Naive thymus-derived CD8-positive, alpha-beta T cell (primary cell): Measurements from ENCODE around the gene RCOR1. TPM values are rescaled to one million over a fixed set of nuclear protein-coding genes. Genes with fewer than 3 reads are reported as not detected.
"Not testable (repeated sequence)": the region's sequence is repeated elsewhere in the genome, so short reads cannot be mapped to it uniquely, and the experiment has no call there.

Experiments used
- ATAC-seq, 2 donors: fragments of 150-1000 bp; cut with Tn5 transposase in 1 of 2; sonication (Bioruptor Pico), chemical (Tn5 transposase) in 1 of 2; 1 replicate in 1 of 2; 2 replicates in 1 of 2; pipeline ENCODE4 v1.10.0; 2021; ENCODE audit warnings: mild to moderate bottlenecking in 2 of 2, moderate library complexity in 2 of 2
- POLR2A ChIA-PET: fragments of 350-600 bp; sonication (Branson Sonifier 250); formaldehyde crosslinking; loops from one replicate; lab custom pipeline; 2021; ENCODE audit warnings: antibody characterized with exemption; lab: Charles Lee
- DNase-seq, 10 donors: peaks; one replicate each; pipeline versions ENCODE4 v3.0.0 to v3.0.0-alpha.2; 2020 to 2022
- H3K27ac Mint-ChIP-seq, 10 donors: one replicate each; pipeline ENCODE4 v1.8.0; 2020 to 2022; ENCODE audit warnings: mild to moderate bottlenecking in 10 of 10, mixed read lengths in 10 of 10, moderate library complexity in 4 of 10, inconsistent platforms in 1 of 10
- H3K27me3 Mint-ChIP-seq, 5 donors: one replicate each; pipeline ENCODE4 v1.8.0; 2021 to 2022; ENCODE audit warnings: mixed read lengths in 5 of 5
- H3K36me3 Mint-ChIP-seq, 3 donors: one replicate each; pipeline ENCODE4 v1.8.0; 2020 to 2022; ENCODE audit warnings: mixed read lengths in 3 of 3, mild to moderate bottlenecking in 2 of 3, inconsistent platforms in 1 of 3
- H3K4me1 Mint-ChIP-seq, 4 donors: one replicate each; pipeline ENCODE4 v1.8.0; 2021 to 2022; ENCODE audit warnings: mixed read lengths in 4 of 4
- H3K4me3 Mint-ChIP-seq, 10 donors: one replicate each; pipeline ENCODE4 v1.8.0; 2020 to 2022; ENCODE audit warnings: mild to moderate bottlenecking in 10 of 10, mixed read lengths in 10 of 10, moderate library complexity in 6 of 10, inconsistent platforms in 1 of 10
- H3K9me3 Mint-ChIP-seq, 9 donors: one replicate each; pipeline ENCODE4 v1.8.0; 2020 to 2022; ENCODE audit warnings: mixed read lengths in 9 of 9, mild to moderate bottlenecking in 3 of 9, inconsistent platforms in 1 of 9, moderate library complexity in 1 of 9
- polyA plus RNA-seq, 3 donors: library from polyadenylated mRNA; unstranded; fragments of 300-500 nt; fragmentation: Illumina TruSeq; gene quantifications; one replicate each; pipeline ENCODE4 v1.2.3, GENCODE V29; 2021
- total RNA-seq, 8 experiments: library from RNA in 2 of 8; stranded (reverse) in 2 of 8; gene quantifications; one replicate each; pipeline ENCODE4 v1.2.3 and lab custom pipeline; 2021 to 2026

The RCOR1 gene
- total and polyA plus RNA-seq, 5 experiments from 2014 or later, result 0.43 to 24.0 (median 1.2) TPM

DNA sequence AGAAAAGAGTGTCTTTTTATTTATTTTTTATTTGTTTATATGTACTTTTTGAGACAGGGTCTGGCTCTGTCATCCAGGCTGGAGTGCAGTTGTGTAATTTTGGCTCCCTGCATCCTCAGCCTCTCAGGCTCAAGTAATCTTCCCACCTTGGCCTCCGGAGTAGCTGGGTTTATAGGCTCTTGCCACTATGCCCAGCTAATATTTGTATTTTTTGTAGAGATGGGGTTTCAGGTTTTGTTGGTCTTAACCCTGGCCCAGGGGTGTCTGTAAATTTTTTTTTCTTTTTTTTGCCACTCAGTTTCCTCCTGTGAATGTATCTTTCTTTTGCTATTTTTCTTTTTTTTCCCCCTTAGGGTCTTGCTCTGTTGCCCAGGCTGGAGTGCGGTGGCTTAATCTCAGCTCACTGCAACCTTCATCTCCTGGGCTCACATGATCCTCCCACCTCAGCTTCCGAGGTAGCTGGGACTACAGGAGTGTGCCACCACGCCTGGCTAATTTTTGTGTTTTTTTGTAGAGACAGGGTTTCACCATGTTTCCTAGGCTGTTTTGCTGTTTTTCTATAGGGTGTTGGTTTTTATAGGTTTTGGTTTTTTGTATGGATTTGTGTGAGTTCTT lies 11.0 kb downstream of the RCOR1 start:
- Mint-ChIP-seq H3K9me3 (peaks cover 0 to 9% (median 0%) of the 10 kb centered on the region in 9 donors), H3K4me1 (peaks cover 12 to 63% (median 51%) of the 10 kb centered on the region in 4 donors), H3K27ac (peak overlapping the region in 2 of 10 donors; percentile 17 to 46), H3K27me3 (no peaks in the 10 kb centered on the region), H3K36me3 (peaks cover 0 to 16% (median 3%) of the 10 kb centered on the region in 3 donors), H3K4me3 (peak overlapping the region in 1 of 10 donors; percentile 7)
- DNase-seq (no peak), ATAC-seq (no peak)
- POLR2A ChIA-PET, result no interaction called here

DNA sequence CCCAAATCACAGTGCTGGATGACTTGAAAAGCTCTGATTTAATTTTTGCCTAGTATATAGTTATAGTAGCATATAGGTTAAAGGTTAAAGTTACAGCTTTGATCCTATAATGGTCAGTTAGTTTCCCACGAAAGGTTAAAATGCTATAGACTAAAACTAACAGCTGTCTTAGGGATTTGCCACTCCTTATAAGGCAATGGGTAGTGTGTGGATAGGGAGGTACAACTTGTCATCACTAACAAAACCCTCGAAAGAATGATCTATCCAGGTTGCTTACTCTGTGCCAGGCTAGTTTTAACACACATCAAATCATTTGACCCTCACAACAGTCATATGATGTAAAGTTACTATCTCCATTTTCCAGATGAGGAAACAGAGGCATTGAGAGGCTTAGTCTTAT lies 11.7 kb downstream of the RCOR1 start:
- POLR2A ChIA-PET, result no interaction called here
- Mint-ChIP-seq H3K4me3 (no peak overlapping the region), H3K27me3 (no peaks in the 10 kb centered on the region), H3K9me3 (peaks cover 0 to 9% (median 0%) of the 10 kb centered on the region in 9 donors), H3K27ac (peak overlapping the region in 1 of 10 donors; percentile 46), H3K4me1 (peaks cover 12 to 60% (median 50%) of the 10 kb centered on the region in 4 donors), H3K36me3 (peaks cover 0 to 15% (median 3%) of the 10 kb centered on the region in 3 donors)
- DNase-seq (no peak), ATAC-seq (no peak)

DNA sequence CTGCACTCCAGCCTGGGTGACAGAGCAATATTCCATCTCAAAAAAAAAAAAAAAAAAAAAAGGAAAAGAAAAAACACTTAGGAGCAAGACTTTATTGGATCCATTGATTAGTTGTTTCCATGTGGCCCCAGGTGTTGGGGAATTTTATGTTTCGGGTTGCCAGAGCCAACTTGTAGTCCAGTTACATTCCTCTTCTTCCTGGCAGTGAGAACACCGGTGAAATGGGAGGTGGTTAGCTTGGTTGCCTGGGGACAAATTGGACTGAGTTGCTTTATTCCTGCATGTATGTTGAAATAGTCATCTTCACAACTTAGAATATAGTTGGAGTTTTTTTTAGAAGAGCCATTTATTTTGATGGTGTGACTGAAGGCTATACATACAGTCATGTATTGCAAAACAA lies 12.6 kb downstream of the RCOR1 start:
- Mint-ChIP-seq H3K4me3 (peak overlapping the region in 1 of 10 donors; percentile 5), H3K4me1 (peaks cover 12 to 54% (median 48%) of the 10 kb centered on the region in 4 donors), H3K36me3 (peaks cover 0 to 20% (median 3%) of the 10 kb centered on the region in 3 donors), H3K27ac (peak overlapping the region in 1 of 10 donors; percentile 22), H3K27me3 (no peaks in the 10 kb centered on the region), H3K9me3 (peaks cover 0 to 9% (median 0%) of the 10 kb centered on the region in 9 donors)
- ATAC-seq (no peak), DNase-seq (no peak)
- POLR2A ChIA-PET, result no interaction called here

DNA sequence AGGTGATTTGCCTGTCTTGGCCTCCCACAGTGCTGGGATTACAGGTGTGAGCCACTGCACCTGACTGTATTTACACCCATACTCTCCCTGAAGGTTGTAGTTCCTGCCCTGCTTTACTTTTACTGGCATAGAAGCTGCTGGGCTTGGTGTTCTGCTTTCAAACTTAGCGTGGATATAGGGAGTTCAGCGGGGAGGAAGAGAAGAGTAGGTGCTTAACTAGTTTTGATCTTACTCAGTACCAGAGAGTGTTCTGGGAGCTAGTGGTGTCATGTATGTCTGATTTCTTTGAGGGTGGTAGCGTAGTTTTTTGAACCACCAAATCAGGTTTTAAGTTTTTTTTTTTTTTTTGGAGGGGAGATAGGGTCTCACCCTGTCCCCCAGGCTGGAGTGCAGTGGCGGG lies 13.8 kb downstream of the RCOR1 start:
- DNase-seq, result no peak
- Mint-ChIP-seq H3K27me3 (no peaks in the 10 kb centered on the region), H3K27ac (peak overlapping the region in 3 of 10 donors; percentile 39 to 50 (median 40)), H3K4me1 (peaks cover 13 to 59% (median 51%) of the 10 kb centered on the region in 4 donors), H3K4me3 (no peak overlapping the region), H3K36me3 (peaks cover 0 to 20% (median 2%) of the 10 kb centered on the region in 3 donors), H3K9me3 (peaks cover 0 to 4% (median 0%) of the 10 kb centered on the region in 9 donors)
- POLR2A ChIA-PET, result no interaction called here
- no peak for ATAC-seq

DNA sequence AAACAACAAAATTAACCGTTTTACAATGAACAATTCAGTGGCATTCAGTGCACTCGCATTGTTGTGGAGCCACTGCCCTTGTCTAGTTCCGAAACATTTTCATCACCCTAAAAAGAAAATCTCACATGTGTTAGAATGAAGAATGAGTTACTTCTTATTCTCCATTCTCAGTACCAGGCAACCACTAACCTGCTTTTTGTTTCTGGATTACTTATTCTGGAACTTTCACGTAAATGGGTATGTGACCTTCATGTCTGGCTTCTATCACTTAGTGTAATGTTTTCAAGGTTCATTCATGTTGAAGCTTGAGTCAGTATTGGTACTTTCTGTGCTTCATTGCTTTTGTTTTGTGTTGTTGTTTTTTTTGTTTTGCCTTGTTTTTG lies 15.6 kb downstream of the RCOR1 start:
- H3K4me1 Mint-ChIP-seq, result peaks cover 9 to 58% (median 45%) of the 10 kb centered on the region in 4 donors
- H3K9me3 Mint-ChIP-seq, result no peaks in the 10 kb centered on the region
- H3K36me3 Mint-ChIP-seq, result peaks cover 0 to 15% (median 4%) of the 10 kb centered on the region in 3 donors
- peak overlapping the region in 1 of 10 donors; percentile 57 for H3K27ac Mint-ChIP-seq
- DNase-seq (no peak), ATAC-seq (no peak)
- no peaks in the 10 kb centered on the region for H3K27me3 Mint-ChIP-seq
- H3K4me3 Mint-ChIP-seq, result no peak overlapping the region
- POLR2A ChIA-PET, result no interaction called here

DNA sequence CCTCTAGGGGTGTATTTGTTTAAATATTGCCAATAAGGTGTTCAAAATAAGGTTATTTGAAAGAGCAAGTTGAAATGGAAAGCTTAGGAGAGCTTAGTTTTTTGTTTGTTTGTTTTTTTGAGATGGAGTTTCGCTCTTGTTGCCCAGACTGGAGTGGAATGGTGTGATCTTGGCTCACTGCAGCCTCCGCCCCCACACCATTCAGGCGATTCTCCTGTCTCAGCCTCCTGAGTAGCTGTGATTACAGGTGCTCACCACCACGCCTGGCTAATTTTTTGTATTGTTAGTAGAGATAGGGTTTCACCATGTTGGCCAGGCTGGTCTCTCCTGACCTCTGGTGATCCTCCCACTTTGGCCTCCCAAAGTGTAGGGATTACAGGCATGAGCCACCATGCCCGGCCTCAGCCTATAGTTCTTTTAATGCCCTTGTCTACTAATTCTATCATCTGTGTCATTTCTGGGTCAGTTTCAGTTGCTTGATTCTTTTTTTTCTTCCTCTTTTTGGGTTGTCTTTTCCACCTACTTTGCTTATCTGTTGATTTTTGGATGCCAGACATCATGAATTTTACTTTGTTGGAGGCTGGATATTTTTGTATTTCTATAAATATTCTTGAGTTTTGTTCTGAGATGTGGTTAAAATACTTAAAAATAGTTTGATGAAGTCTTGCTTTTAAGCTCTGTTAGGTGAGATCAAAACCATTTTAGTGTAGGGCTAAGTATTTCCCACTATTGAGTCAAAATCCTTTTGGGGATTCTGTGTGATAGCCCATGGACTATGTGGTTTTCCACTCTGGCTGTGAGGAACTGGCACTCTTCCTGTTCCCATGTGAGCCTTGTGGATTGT lies 18.7 kb downstream of the RCOR1 start:
- Mint-ChIP-seq H3K9me3 (no peaks in the 10 kb centered on the region), H3K27ac (peak overlapping the region in 1 of 10 donors; percentile 50), H3K4me3 (no peak overlapping the region), H3K36me3 (peaks cover 0 to 16% (median 8%) of the 10 kb centered on the region in 3 donors), H3K27me3 (no peaks in the 10 kb centered on the region), H3K4me1 (peaks cover 4 to 41% (median 30%) of the 10 kb centered on the region in 4 donors)
- DNase-seq (no peak), ATAC-seq (no peak)
- POLR2A ChIA-PET, result no interaction called here

DNA sequence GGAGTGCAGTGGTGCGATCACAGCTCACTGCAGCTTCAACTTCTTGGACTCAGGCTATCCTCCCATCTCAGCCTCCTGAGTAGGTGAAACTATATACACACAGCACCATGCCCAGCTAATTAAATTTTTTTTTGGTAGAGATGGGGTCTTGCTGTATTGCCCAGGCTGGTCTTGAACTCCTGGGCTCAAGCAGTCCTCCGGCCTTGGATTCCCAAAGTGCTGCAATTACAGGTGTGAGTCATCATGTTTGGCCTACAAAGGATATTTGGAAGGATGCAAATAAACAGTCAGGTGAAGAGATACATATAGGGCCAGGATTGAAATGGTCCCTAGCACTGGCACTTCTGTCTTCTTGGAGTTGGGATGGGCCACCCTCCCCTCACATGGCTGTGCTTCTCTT lies 23.9 kb downstream of the RCOR1 start:
- ATAC-seq, result no peak
- POLR2A ChIA-PET, result no interaction called here

DNA sequence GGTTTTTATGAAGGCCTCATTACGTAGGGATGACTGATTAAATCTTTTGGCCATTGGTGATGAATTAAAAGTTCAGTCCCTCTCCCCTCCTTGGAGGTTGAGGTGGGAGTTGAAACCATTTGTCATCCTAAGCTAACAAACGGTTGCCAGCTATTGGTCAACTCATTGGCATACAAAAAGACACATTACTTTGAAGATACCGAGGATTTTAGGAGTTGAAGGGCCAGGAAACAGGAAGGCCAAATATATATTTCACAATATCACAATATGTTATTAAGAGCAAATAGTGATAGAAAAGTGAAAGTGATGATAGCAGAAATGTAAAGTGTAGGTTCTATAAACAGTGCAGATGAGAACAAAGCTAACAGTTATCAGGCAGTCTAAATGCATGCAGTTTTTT lies 24.4 kb downstream of the RCOR1 start:
- POLR2A ChIA-PET, result no interaction called here
- H3K4me1 Mint-ChIP-seq, result peaks cover 14 to 48% (median 41%) of the 10 kb centered on the region in 4 donors
- H3K36me3 Mint-ChIP-seq, result peaks cover 0 to 10% (median 9%) of the 10 kb centered on the region in 3 donors
- no peaks in the 10 kb centered on the region for H3K27me3 Mint-ChIP-seq
- H3K27ac Mint-ChIP-seq, result no peak overlapping the region
- ATAC-seq, result no peak
- DNase-seq, result no peak
- H3K4me3 Mint-ChIP-seq, result no peak overlapping the region
- H3K9me3 Mint-ChIP-seq, result no peaks in the 10 kb centered on the region

More for the DNA sequence above, 23.9 kb downstream of the RCOR1 start:
- H3K4me1 Mint-ChIP-seq, result peaks cover 11 to 48% (median 38%) of the 10 kb centered on the region in 4 donors
- H3K27me3 Mint-ChIP-seq, result no peaks in the 10 kb centered on the region
- H3K27ac Mint-ChIP-seq, result peak overlapping the region in 1 of 10 donors; percentile 8
- H3K9me3 Mint-ChIP-seq, result no peaks in the 10 kb centered on the region
- no peak for DNase-seq
- H3K4me3 Mint-ChIP-seq, result no peak overlapping the region
- peaks cover 0 to 10% (median 9%) of the 10 kb centered on the region in 3 donors for H3K36me3 Mint-ChIP-seq

DNA sequence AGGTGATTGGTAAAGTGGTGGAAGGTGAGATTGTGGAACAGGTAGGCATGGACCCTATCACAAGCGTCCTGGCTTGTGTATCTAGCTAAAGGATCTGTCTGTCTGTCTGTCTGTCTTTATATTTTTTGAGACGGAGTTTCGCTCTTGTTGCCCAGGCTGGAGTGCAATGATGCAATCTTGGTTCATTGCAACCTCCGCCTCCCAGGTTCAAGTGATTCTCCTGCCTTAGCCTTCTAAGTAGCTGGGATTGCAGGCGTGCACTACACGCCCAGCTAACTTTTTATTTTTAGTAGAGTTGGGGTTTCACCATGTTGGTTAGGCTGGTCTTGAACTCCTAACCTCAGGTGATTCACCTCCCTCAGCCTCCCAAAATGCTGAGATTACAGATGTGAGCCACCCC lies 26.6 kb downstream of the RCOR1 start:
- DNase-seq, ATAC-seq, H3K27me3 Mint-ChIP-seq, H3K4me3 Mint-ChIP-seq, POLR2A ChIA-PET, H3K36me3 Mint-ChIP-seq, H3K9me3 Mint-ChIP-seq: not testable (repeated sequence)
- peaks cover 24 to 52% (median 49%) of the 10 kb centered on the region in 4 donors for H3K4me1 Mint-ChIP-seq
- H3K27ac Mint-ChIP-seq, result peak overlapping the region in 1 of 10 donors; percentile 17

DNA sequence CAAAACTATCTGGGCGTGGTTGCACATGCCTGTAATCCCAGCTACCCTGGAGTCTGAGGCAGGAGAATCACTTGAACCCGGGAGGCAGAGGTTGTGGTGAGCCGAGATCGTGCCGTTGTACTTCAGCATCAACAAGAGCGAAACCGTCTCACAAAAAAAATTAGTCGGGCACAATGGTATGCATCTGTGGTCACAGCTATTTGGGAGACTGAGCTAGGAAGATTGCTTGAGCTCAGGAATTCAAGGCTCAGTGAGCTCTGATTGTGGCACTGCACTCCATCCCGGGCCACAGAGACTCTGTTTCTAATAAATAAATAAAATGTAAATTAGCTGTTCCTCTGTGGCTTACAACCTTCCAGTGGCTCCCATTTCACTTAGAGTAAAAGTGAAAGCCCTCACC lies 28.0 kb downstream of the RCOR1 start:
- POLR2A ChIA-PET, result interaction anchor here (1.4 kb wide), 1 partner anchor 10 kb away, joined by 3 read pairs; no protein-coding TSS in a partner anchor
- Mint-ChIP-seq H3K27ac (peak overlapping the region in 1 of 10 donors; percentile 19), H3K4me3 (no peak overlapping the region), H3K9me3 (no peaks in the 10 kb centered on the region), H3K27me3 (no peaks in the 10 kb centered on the region), H3K4me1 (peaks cover 24 to 51% (median 48%) of the 10 kb centered on the region in 4 donors), H3K36me3 (peaks cover 0 to 9% (median 6%) of the 10 kb centered on the region in 3 donors)
- DNase-seq (no peak), ATAC-seq (no peak)

DNA sequence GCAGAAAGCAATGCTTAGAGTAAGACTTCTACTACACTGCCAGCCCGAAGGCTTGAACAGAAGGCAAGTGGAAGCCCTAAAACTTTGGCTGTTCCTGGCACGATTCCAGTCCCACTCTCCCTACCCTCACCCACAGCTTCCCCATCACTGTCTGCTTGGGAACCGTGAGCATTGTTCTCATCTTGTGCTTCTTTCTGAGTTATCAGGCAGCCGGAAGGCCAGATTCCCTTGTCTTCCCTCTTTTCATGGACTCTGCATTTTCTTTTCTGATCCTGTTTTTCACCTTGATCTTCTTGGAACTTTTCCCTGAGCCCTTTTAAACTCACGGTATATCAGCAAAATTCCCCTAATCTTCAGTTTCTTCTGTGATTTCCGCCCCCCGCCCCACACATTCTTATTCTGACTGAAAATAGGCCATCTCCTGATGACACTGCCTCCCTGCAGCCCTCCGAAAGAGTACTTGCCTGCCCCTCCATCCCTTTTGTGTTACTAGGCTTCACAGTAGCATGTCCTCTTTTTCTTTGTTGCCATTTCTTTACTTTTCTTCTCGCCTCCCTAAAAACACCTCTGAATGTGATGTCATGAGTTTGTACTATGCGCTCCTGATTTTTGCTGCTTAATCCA lies 29.9 kb downstream of the RCOR1 start:
- DNase-seq (no peak), ATAC-seq (no peak)
- POLR2A ChIA-PET, result no interaction called here
- Mint-ChIP-seq H3K27me3 (no peaks in the 10 kb centered on the region), H3K9me3 (no peaks in the 10 kb centered on the region), H3K27ac (peak overlapping the region in 5 of 10 donors; percentile 14 to 70 (median 32)), H3K4me1 (peaks cover 34 to 56% (median 52%) of the 10 kb centered on the region in 4 donors), H3K4me3 (peak overlapping the region in 1 of 10 donors; percentile 16), H3K36me3 (peaks cover 0 to 5% (median 2%) of the 10 kb centered on the region in 3 donors)

DNA sequence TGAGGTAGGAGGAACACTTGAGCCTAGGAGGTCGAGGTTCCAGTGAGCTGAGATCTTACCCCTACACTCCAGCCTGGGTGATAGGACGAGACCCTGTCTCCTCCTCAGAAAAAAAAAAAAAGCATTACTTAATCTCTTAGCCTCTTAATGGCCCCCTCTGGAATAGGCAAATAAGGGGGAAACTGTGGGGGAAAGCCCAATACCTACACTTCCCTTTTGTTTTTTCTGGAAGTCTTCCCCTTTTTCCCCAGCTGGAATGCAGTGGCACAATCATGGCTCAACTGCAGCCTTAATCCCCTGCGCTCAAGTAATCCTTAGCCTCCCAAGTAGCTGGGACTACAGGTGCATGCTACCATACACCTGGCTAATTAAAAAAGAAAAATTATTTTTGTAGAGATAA lies 32.2 kb downstream of the RCOR1 start:
- DNase-seq, result no peak
- H3K4me3 Mint-ChIP-seq, result no peak overlapping the region
- POLR2A ChIA-PET, result no interaction called here
- no peaks in the 10 kb centered on the region for H3K27me3 Mint-ChIP-seq
- peak overlapping the region in 1 of 10 donors; percentile 34 for H3K27ac Mint-ChIP-seq
- peaks cover 34 to 64% (median 54%) of the 10 kb centered on the region in 4 donors for H3K4me1 Mint-ChIP-seq
- ATAC-seq, result no peak
- peaks cover 0 to 10% (median 2%) of the 10 kb centered on the region in 3 donors for H3K36me3 Mint-ChIP-seq
- no peaks in the 10 kb centered on the region for H3K9me3 Mint-ChIP-seq
